Loucy (cell line): Measurements from ENCODE around the gene DOC2A.

Experiments
- H2AFZ ChIP-seq: fragments of 200-600 bp; sonication (generic); 2 replicates; pipeline ENCODE4 v1.6.0; 2016; ENCODE audit warnings: antibody characterized with exemption, mild to moderate bottlenecking, low read length, moderate library complexity
- H3F3A ChIP-seq: fragments of 200-600 bp; 2 replicates; pipeline ENCODE4 v1.6.0; 2016; ENCODE audit warnings: antibody characterized with exemption, low read depth, mild to moderate bottlenecking
- H3K27me3 ChIP-seq: fragments of 200-600 bp; sonication (generic); 2 replicates; pipeline ENCODE4 v1.6.1; 2014; ENCODE audit warnings: low read length, mild to moderate bottlenecking; ENCODE audit not compliant: insufficient read depth, poor library complexity, severe bottlenecking
- H3K36me3 ChIP-seq: fragments of 200-600 bp; sonication (generic); 2 replicates; pipeline ENCODE4 v1.6.1; 2016; ENCODE audit warnings: low read length; ENCODE audit not compliant: insufficient read depth
- H3K4me1 ChIP-seq: fragments of 200-600 bp; sonication (generic); 2 replicates; pipeline ENCODE4 v1.5.1; 2014; ENCODE audit warnings: low read length, mild to moderate bottlenecking; ENCODE audit not compliant: insufficient read depth, poor library complexity, severe bottlenecking
- H3K4me2 ChIP-seq: fragments of 200-600 bp; sonication (generic); 2 replicates; pipeline ENCODE4 v1.6.0; 2014; ENCODE audit warnings: antibody characterized with exemption, low read length, low read depth, mild to moderate bottlenecking; ENCODE audit not compliant: poor library complexity, severe bottlenecking
- H3K4me3 ChIP-seq: fragments of 200-600 bp; sonication (generic); 2 replicates; pipeline ENCODE4 v1.5.1; 2014; ENCODE audit warnings: low read length, mild to moderate bottlenecking, mixed read lengths; ENCODE audit not compliant: poor library complexity, severe bottlenecking
- H3K79me2 ChIP-seq: fragments of 200-600 bp; sonication (generic); 2 replicates; pipeline ENCODE4 v1.6.1; 2014; ENCODE audit warnings: low read length; ENCODE audit not compliant: insufficient read depth
- H3K9ac ChIP-seq: fragments of 200-600 bp; sonication (generic); 2 replicates; pipeline ENCODE4 v1.6.0; 2014; ENCODE audit warnings: mild to moderate bottlenecking, low read depth, low read length, moderate library complexity; ENCODE audit not compliant: poor library complexity, severe bottlenecking
- H3K9me2 ChIP-seq: fragments of 200-600 bp; sonication (generic); replicated peaks from 2 replicates; pipeline ENCODE4 v1.6.1; 2016; ENCODE audit warnings: low read depth, low read length, mixed read lengths
- H3K9me3 ChIP-seq: fragments of 200-600 bp; sonication (generic); 2 replicates; pipeline ENCODE4 v1.6.1; 2014; ENCODE audit warnings: mild to moderate bottlenecking, antibody characterized with exemption, low read length, low read depth; ENCODE audit not compliant: insufficient read depth
- H4K20me1 ChIP-seq: fragments of 200-600 bp; sonication (generic); 2 replicates; pipeline ENCODE4 v1.6.0; 2014; ENCODE audit warnings: antibody characterized with exemption, low read length, mild to moderate bottlenecking; ENCODE audit not compliant: insufficient read depth, poor library complexity, severe bottlenecking
- EZH2phosphoT487 ChIP-seq: fragments of 200-600 bp; IDR thresholded peaks from 2 replicates; pipeline ENCODE4 v1.6.1; 2018; ENCODE audit warnings: antibody characterized with exemption, mild to moderate bottlenecking, moderate library complexity, borderline replicate concordance
- TF ChIP-seq, protein P1 (sequence below): fragments of 200-600 bp; sonication (generic); conservative IDR thresholded peaks from 2 replicates; pipeline ENCODE4 v1.5.1; 2014; ENCODE audit warnings: mild to moderate bottlenecking, antibody characterized with exemption, low read length

The DOC2A gene

DNA sequence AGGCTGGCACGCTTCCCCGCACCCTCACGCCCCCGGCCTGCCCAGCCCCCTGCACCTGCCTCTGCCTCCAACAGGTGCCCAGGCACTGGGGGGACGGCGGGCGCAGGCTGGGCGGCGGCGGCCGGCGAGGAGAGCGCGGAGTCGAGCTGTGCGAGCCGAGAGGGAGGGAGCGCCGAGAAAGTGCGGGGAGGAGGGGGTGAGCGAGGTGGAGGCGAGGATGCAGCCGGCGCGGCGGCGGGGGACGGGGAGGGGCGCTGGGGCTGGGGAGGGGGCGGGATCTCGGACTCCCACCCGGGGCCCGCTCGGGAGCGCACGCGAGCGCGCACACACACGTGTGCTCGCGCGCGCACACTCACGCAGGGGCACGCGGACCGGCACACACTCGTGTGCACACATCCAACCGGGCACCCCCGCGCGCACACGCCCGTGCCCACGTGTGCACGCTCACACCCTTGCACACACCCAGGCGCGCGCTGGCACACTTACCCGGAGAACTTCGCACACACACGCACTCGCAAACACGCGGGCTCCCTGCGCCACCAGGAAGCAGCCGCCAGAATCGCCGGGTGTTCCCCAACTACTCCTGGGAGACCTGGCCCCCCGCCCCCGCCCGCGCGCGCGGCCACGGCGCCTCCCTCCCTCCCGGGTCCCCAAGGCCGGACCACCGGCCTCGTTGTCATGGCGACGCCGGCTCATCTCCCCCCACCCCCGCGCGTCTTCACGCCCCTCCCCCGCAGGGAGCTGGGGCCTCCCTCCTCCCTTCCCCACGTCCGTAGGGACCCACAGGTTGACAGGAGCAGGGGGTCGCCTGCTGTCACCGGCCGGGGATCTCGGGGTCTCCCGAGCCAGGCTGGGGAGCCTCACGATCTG is at the start of gene DOC2A:
DOC2A (minus strand) TSS at position 184 of the 870 bp plus-strand sequence. CDS start 805 bp downstream, outside the sequence.
- no peaks in the 10 kb centered on the region for H3K36me3 ChIP-seq
- H3K79me2 ChIP-seq: no peaks in the 10 kb centered on the region
- no peaks in the 10 kb centered on the region for H3F3A ChIP-seq
- no peaks in the 10 kb centered on the region for H4K20me1 ChIP-seq
- no peaks in the 10 kb centered on the region for H3K4me1 ChIP-seq
- H2AFZ ChIP-seq: peak within 1 kb of the TSS; percentile 83; the same call in 1 of the 2 replicates
- H3K9me3 ChIP-seq: no peaks in the 10 kb centered on the region
- H3K27me3 ChIP-seq: no peaks in the 10 kb centered on the region
- no peaks in the 10 kb centered on the region for H3K9me2 ChIP-seq
- TF ChIP-seq EZH2phosphoT487: no peak
- TF ChIP-seq, protein P1, sequence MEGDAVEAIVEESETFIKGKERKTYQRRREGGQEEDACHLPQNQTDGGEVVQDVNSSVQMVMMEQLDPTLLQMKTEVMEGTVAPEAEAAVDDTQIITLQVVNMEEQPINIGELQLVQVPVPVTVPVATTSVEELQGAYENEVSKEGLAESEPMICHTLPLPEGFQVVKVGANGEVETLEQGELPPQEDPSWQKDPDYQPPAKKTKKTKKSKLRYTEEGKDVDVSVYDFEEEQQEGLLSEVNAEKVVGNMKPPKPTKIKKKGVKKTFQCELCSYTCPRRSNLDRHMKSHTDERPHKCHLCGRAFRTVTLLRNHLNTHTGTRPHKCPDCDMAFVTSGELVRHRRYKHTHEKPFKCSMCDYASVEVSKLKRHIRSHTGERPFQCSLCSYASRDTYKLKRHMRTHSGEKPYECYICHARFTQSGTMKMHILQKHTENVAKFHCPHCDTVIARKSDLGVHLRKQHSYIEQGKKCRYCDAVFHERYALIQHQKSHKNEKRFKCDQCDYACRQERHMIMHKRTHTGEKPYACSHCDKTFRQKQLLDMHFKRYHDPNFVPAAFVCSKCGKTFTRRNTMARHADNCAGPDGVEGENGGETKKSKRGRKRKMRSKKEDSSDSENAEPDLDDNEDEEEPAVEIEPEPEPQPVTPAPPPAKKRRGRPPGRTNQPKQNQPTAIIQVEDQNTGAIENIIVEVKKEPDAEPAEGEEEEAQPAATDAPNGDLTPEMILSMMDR: no peak
- peak within 1 kb of the TSS; percentile 71 for H3K4me2 ChIP-seq
- H3K9ac ChIP-seq: no peak within 1 kb of the TSS
- peak within 1 kb of the TSS; percentile 69 for H3K4me3 ChIP-seq

DNA sequence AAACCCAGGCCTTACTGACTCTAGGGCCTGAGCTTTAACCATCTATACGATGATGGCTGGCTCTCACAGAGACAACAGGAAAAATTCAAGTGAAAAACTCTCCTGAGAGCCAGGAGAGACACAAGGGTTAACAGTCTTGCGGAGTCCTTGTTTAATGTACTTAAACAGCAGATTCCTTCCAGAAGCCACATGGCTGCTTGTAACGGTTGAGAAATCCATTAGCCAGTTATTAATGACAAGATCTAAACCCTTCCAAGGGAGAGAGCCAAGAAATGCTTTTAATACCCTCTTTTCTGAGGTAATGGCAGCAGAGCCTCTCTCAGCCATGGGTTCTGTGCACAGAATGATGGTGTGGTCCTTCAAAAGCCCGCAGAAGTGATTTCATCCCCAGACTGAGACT is 49.5 kb upstream of the DOC2A start:
- Histone ChIP-seq H3K9ac (no peak overlapping the region), H2AFZ (no peak overlapping the region), H3K4me1 (peaks cover 19% of the 10 kb centered on the region), H3K36me3 (no peaks in the 10 kb centered on the region), H3F3A (no peaks in the 10 kb centered on the region), H4K20me1 (no peaks in the 10 kb centered on the region), H3K4me3 (no peak overlapping the region), H3K9me3 (no peaks in the 10 kb centered on the region), H3K4me2 (no peak overlapping the region), H3K27me3 (peaks cover 6% of the 10 kb centered on the region), H3K9me2 (no peaks in the 10 kb centered on the region), H3K79me2 (peaks cover 20% of the 10 kb centered on the region)
- TF ChIP-seq, protein P1: no peak
- no peak for TF ChIP-seq EZH2phosphoT487

DNA sequence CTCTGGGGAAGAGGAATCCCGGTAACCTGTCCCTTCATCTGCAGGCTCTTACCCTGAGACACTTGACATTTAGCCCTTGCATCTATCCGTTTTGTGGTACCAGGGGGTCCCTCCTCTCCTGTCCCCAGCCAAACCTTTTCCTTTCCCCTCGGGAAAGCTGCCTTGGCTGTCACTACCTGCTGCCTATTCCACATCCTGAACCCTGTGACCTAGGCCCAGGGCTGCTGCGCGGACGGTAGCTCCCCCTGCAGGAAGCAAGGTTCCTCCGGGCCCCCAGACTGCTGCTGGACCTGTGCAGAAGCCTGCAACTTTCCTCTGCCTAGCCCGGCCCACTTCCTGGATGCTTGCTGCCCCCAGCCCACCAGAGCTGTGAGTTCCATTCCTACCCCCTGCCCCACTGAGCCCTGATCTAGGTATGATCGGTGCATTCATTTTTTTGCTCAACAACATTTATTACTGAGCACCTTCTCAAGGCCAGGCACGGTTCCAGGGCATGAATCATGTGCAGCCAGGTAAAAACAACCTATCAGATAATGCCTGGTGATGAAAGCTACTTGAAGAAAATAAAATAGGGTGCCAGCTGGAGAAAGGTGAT is 44.2 kb upstream of the DOC2A start:
- TF ChIP-seq, protein P1: peak; percentile 88
- TF ChIP-seq EZH2phosphoT487: no peak
- Histone ChIP-seq H3K27me3 (no peaks in the 10 kb centered on the region), H3K4me3 (peak overlapping the region; percentile 53), H3K9me3 (no peaks in the 10 kb centered on the region), H3K4me1 (peaks cover 20% of the 10 kb centered on the region), H3K36me3 (no peaks in the 10 kb centered on the region), H3K4me2 (peak overlapping the region; percentile 68), H2AFZ (peak overlapping the region; percentile 77), H3K9ac (peak overlapping the region; percentile 53), H3F3A (no peaks in the 10 kb centered on the region), H3K9me2 (no peaks in the 10 kb centered on the region), H4K20me1 (no peaks in the 10 kb centered on the region), H3K79me2 (peaks cover 19% of the 10 kb centered on the region)
